Natural killer cell (primary cell): Measurements from ENCODE around the gene PRCP. TPM values are rescaled to one million over a fixed set of nuclear protein-coding genes. Genes with fewer than 3 reads are reported as not detected.

Experiments
- ATAC-seq, 3 donors: fragments of 150-1000 bp in 2 of 3; fragments of 200-7000 bp in 1 of 3; cut with Tn5 transposase; 1 replicate in 1 of 3; 2 replicates in 2 of 3; pipeline ENCODE4 v1.10.0; 2021; ENCODE audit warnings: mild to moderate bottlenecking in 2 of 3, moderate library complexity in 2 of 3
- DNase-seq, 2 donors: peaks; one replicate each; pipeline versions ENCODE4 v3.0.0 to v3.0.0-alpha.2; 2013 to 2021; ENCODE audit warnings: mixed read lengths in 1 of 2
- H3K27ac ChIP-seq: one replicate; pipeline ENCODE4 v1.5.1; 2013; ENCODE audit warnings: mild to moderate bottlenecking, low read length
- H3K27me3 ChIP-seq: one replicate; pipeline ENCODE4 v1.6.1; 2013; ENCODE audit warnings: low read length; ENCODE audit not compliant: control insufficient read depth, insufficient read depth
- H3K36me3 ChIP-seq: one replicate; pipeline ENCODE4 v1.6.1; 2013; ENCODE audit warnings: low read length; ENCODE audit not compliant: control insufficient read depth, insufficient read depth
- H3K4me1 ChIP-seq: one replicate; pipeline ENCODE4 v1.6.1; 2013; ENCODE audit warnings: low read length; ENCODE audit not compliant: control insufficient read depth, insufficient read depth
- H3K4me3 ChIP-seq: one replicate; pipeline ENCODE4 v1.5.1; 2013; ENCODE audit warnings: low read length
- H3K9me3 ChIP-seq: one replicate; pipeline ENCODE4 v1.6.1; 2013; ENCODE audit warnings: low read length; ENCODE audit not compliant: control insufficient read depth, insufficient read depth
- H3K27ac Mint-ChIP-seq, 2 donors: one replicate each; pipeline ENCODE4 v1.8.0; 2022; ENCODE audit warnings: mild to moderate bottlenecking in 2 of 2, mixed read lengths in 2 of 2, moderate library complexity in 1 of 2
- H3K27me3 Mint-ChIP-seq, 2 donors: one replicate each; pipeline ENCODE4 v1.8.0; 2022; ENCODE audit warnings: low read depth in 2 of 2, mixed read lengths in 2 of 2
- H3K36me3 Mint-ChIP-seq: one replicate; pipeline ENCODE4 v1.8.0; 2022; ENCODE audit warnings: mixed read lengths
- H3K4me1 Mint-ChIP-seq, 2 donors: one replicate each; pipeline ENCODE4 v1.8.0; 2022; ENCODE audit warnings: mixed read lengths in 2 of 2
- H3K4me3 Mint-ChIP-seq: one replicate; pipeline ENCODE4 v1.8.0; 2022; ENCODE audit warnings: mild to moderate bottlenecking, moderate library complexity, mixed read lengths
- H3K9me3 Mint-ChIP-seq, 2 donors: one replicate each; pipeline ENCODE4 v1.8.0; 2022; ENCODE audit warnings: mixed read lengths in 2 of 2
- CTCF ChIP-seq: fragments of 200-600 bp; IDR thresholded peaks from one replicate; pipeline ENCODE4 v1.8.0; 2022; ENCODE audit warnings: antibody characterized with exemption
- WGBS: methylation state at CpG from one replicate; pipeline ENCODE4 v1.1.7; 2013; ENCODE audit warnings: missing lambda C conversion rate; ENCODE audit not compliant: insufficient coverage; 5-methylcytosine and 5-hydroxymethylcytosine counted together
- intact Hi-C: fragments of 100-400 bp; cut with micrococcal nuclease; formaldehyde crosslinking; loops from one replicate; pipeline ENCODE4 v1.14.2; 2022
- total RNA-seq, 4 donors: library from RNA; stranded (reverse); fragments of 120-200 nt in 1 of 4; gene quantifications; one replicate each; pipeline versions ENCODE4 v1.2.3 to v1.2.4, GENCODE V29; 2013 to 2022

PRCP gene
- total RNA-seq, 3 donors from 2014 or later (not counting 1 experiment from before 2014, with no cell fraction given): 28.1 to 30.0 (median 30.0) TPM

- H3K9me3 ChIP-seq: no peaks in the 10 kb centered on the region
- no peaks in the 10 kb centered on the region for H3K9me3 Mint-ChIP-seq
- DNase-seq: no peak
- no peak overlapping the region for H3K27ac Mint-ChIP-seq
- TF ChIP-seq CTCF: no peak
- H3K36me3 ChIP-seq: no peaks in the 10 kb centered on the region
- intact Hi-C loops: no loop called here
- no peak overlapping the region for H3K4me3 ChIP-seq
- no peak overlapping the region for H3K4me3 Mint-ChIP-seq
- 95% methylated on average over 7 of the region's 7 CpGs for WGBS
- no peaks in the 10 kb centered on the region for H3K27me3 Mint-ChIP-seq
- H3K27me3 ChIP-seq: no peaks in the 10 kb centered on the region
- no peak for ATAC-seq
- no peak overlapping the region for H3K27ac ChIP-seq
- H3K4me1 Mint-ChIP-seq: no peaks in the 10 kb centered on the region
- no peaks in the 10 kb centered on the region for H3K4me1 ChIP-seq
- H3K36me3 Mint-ChIP-seq: no peaks in the 10 kb centered on the region
Observed at GRCh38 chr11:82909015-82909640, 8.9 kb upstream of the PRCP start.

- no peaks in the 10 kb centered on the region for H3K4me1 ChIP-seq
- Mint-ChIP-seq H3K4me1 (no peaks in the 10 kb centered on the region), H3K4me3 (no peak overlapping the region), H3K27me3 (no peaks in the 10 kb centered on the region), H3K27ac (no peak overlapping the region), H3K36me3 (no peaks in the 10 kb centered on the region), H3K9me3 (no peaks in the 10 kb centered on the region)
- H3K4me3 ChIP-seq: no peak overlapping the region
- intact Hi-C loops: no loop called here
- no peaks in the 10 kb centered on the region for H3K27me3 ChIP-seq
- no peaks in the 10 kb centered on the region for H3K36me3 ChIP-seq
- ATAC-seq: no peak
- no peak for TF ChIP-seq CTCF
- DNase-seq: no peak
- H3K27ac ChIP-seq: no peak overlapping the region
- H3K9me3 ChIP-seq: no peaks in the 10 kb centered on the region
Observed at GRCh38 chr11:82908311-82908710, 8.1 kb upstream of the PRCP start.

GRCh38 chr11:82907371-82907770, 7.1 kb upstream of the PRCP start:
- Mint-ChIP-seq H3K36me3 (no peaks in the 10 kb centered on the region), H3K9me3 (no peaks in the 10 kb centered on the region), H3K4me3 (no peak overlapping the region), H3K4me1 (peaks cover 4 to 5% of the 10 kb centered on the region in 2 donors), H3K27me3 (no peaks in the 10 kb centered on the region), H3K27ac (no peak overlapping the region)
- DNase-seq: no peak
- Histone ChIP-seq H3K27me3 (no peaks in the 10 kb centered on the region), H3K4me3 (no peak overlapping the region), H3K4me1 (peaks cover under 1% of the 10 kb centered on the region), H3K27ac (no peak overlapping the region), H3K9me3 (no peaks in the 10 kb centered on the region), H3K36me3 (no peaks in the 10 kb centered on the region)
- 98% methylated on average over 5 of the region's 5 CpGs for WGBS
- no peak for ATAC-seq
- intact Hi-C loops: no loop called here
- TF ChIP-seq CTCF: no peak

GRCh38 chr11:82906931-82907330, 6.7 kb upstream of the PRCP start:
- Mint-ChIP-seq H3K27me3 (no peaks in the 10 kb centered on the region), H3K27ac (no peak overlapping the region), H3K4me1 (peaks cover 8 to 9% of the 10 kb centered on the region in 2 donors), H3K9me3 (no peaks in the 10 kb centered on the region), H3K4me3 (no peak overlapping the region), H3K36me3 (no peaks in the 10 kb centered on the region)
- TF ChIP-seq CTCF: no peak
- intact Hi-C loops: loop anchor here (1.0 kb wide), 3 partner anchors 20 to 343 kb away; no protein-coding TSS in a partner anchor
- H3K4me3 ChIP-seq: no peak overlapping the region
- H3K27me3 ChIP-seq: no peaks in the 10 kb centered on the region
- H3K9me3 ChIP-seq: no peaks in the 10 kb centered on the region
- no peak for DNase-seq
- peaks cover 4% of the 10 kb centered on the region for H3K4me1 ChIP-seq
- no peaks in the 10 kb centered on the region for H3K36me3 ChIP-seq
- no peak for ATAC-seq
- WGBS: 100% methylated on average over 1 of the region's 2 CpGs
- no peak overlapping the region for H3K27ac ChIP-seq
